ENCODE measurements around the gene CFL1.

CFL1 gene

GRCh38 chr11:65887723-65888162 is 29.8 kb upstream of the CFL1 start:
- DNase-seq, result no peak

- DNase-seq, result no peak
These were observed 29.1 kb upstream of the CFL1 start for GRCh38 chr11:65886826-65887722.

DNA sequence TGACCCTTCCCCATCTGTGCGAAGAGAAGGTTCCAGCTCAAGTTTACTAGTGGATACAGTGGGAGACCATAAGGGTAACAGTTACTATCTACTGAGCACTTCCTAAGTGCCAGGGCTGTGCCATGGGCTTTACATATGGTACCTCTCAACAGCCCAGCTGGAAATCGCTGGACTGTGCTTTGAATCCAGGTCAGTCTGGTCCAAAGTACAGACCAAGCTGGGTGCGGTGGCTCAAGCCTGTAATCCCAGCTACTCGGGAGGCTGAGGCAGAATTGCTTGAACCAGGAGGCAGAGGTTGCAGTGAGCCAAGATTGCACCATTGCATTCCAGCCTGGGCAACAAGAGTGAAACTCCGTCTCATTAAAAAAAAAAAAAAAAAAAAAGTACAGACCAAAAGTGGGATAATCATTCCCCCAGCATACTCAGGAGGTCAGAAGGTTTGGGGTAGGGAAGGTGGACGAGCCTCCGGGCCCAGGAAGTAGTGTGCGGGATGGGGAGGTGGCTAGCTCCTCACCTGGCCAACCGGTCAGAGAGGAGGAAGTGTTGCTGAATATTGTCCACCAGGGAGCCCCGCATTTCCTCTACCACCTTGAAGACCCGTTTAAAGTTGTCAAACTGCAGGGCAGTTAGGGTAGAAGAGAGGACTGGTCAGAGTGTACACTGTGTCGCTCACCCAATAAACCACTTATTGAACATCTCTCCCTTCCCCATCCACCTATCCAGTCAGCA is 28.0 kb upstream of the CFL1 start:
- no peak for DNase-seq

- no peak for DNase-seq
These were observed 27.3 kb upstream of the CFL1 start for GRCh38 chr11:65885231-65885630.

- DNase-seq, result peak; percentile 84
These were observed 26.7 kb upstream of the CFL1 start for GRCh38 chr11:65884716-65885092.

DNA sequence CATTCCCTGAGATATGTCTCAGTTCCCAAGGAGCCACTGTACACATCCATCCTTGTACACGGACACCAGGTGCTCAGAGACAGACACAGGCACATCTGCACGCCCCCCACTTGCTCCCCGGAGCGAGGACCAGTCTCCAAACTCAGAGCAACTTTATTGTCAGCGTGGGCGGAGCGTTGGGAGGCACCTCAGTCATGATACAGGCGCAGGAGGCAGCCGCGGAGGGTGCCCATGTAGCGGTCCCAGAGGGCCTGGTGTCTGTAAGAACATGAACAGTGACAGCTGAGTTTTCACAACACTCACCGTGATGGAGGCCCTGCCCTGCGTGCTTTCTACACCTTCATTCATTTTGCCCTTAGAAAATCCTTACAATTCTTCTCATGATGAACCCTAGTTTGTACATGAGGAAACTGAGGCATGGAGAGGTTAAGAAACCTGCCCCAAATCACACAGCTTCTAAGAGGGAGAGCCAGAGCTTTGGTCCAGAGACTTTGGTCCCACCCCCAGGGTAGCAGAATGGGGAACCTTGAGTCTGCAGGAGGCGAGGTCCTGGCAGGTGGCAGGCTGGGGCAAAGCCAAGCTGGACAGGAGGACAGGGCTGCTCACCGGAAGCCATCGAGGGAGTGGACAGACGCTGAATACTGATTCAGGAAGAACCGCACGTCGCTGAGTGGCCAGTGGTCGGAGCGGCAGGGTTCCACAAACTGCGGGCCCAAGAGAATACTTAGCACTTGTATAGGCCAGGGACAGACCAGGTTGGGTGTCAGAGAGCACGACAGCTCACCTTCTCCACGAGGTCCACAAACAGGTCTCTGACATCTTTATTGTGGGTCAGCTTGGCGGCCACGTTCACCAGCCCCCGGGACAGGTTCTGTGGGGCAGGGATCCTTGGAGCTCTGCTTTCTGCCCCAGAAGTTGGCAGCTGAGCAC is 26.1 kb upstream of the CFL1 start:
- DNase-seq, result no peak

- no peak for DNase-seq
These were observed 25.2 kb upstream of the CFL1 start for GRCh38 chr11:65883058-65883761.

DNA sequence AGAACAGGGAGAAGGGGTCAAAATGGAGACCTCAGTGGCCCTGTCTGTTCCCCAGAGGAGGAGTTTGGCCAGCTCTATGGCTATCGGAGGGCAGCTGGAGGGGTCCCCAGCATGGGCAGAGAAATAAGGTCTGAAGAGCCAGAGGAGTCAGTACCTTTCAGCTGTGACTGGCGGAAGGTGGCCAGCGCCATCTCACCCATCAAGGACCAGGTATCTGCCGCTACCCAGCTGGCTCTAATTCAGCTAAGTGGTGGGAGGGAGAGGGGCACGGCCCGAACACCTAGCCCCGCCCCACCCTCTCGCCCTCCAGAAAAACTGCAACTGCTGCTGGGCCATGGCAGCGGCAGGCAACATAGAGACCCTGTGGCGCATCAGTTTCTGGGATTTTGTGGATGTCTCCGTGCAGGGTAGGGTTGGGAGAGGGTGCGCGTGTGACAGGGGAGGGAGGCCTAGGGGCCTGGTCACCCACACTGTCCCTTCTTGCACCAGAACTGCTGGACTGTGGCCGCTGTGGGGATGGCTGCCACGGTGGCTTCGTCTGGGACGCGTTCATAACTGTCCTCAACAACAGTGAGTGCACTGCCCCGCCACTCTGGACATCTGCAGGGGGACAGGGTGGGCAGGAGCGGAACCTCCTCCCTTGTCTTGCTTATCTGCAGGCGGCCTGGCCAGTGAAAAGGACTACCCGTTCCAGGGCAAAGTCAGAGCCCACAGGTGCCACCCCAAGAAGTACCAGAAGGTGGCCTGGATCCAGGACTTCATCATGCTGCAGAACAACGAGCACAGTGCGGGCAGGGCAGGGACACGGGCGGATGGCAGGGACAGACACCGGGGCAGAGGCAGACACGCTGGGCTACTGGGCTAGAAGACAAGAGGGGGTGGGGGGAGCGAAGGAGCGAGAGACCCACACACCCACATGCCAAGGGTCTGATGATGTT is 24.4 kb upstream of the CFL1 start:
- DNase-seq, result no peak

- DNase-seq, result no peak
These were observed 23.0 kb upstream of the CFL1 start for GRCh38 chr11:65880844-65881421.

DNA sequence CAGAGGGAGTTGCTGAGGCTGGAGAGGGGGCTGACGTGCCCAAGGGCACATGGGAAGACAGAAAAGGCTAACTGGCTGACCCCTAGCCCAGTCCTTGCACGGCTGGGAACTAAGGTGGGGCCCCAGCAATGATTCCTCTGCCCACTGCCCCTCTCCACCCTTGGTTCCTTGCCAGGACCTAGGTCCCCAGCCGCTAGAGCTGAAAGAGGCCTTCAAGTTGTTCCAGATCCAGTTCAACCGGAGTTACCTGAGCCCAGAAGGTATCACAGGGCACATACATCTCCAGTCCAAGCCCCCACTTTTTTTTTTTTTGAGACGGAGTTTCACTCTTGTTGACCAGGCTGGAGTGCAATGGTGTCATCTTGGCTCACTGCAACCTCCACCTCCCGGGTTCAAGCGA is 22.0 kb upstream of the CFL1 start:
- no peak for DNase-seq

DNA sequence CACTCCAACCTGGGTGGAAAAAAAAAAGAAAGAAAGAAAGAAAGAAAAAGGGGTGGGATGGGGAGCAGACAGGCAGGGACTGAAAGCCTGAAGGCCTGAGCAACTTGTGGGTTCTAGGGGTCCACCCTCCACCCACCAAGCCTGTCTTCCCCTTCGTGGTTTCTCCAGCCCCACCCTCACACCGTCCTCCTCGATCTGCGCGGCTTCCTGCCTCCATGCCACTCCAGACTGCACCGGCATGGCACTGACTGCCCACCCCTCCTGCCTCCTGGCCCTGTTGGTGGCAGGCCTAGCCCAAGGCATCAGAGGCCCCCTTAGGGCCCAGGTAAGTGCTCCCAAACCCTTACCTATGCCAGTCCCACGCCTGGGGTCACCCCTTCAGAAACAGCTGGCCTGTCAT is 21.6 kb upstream of the CFL1 start, which contains the start of gene CTSW:
TSS of gene CTSW (plus strand) at position 221 of the 400 bp plus-strand sequence. CDS start at position 239, 18 bp downstream.
- no peak for DNase-seq

DNA sequence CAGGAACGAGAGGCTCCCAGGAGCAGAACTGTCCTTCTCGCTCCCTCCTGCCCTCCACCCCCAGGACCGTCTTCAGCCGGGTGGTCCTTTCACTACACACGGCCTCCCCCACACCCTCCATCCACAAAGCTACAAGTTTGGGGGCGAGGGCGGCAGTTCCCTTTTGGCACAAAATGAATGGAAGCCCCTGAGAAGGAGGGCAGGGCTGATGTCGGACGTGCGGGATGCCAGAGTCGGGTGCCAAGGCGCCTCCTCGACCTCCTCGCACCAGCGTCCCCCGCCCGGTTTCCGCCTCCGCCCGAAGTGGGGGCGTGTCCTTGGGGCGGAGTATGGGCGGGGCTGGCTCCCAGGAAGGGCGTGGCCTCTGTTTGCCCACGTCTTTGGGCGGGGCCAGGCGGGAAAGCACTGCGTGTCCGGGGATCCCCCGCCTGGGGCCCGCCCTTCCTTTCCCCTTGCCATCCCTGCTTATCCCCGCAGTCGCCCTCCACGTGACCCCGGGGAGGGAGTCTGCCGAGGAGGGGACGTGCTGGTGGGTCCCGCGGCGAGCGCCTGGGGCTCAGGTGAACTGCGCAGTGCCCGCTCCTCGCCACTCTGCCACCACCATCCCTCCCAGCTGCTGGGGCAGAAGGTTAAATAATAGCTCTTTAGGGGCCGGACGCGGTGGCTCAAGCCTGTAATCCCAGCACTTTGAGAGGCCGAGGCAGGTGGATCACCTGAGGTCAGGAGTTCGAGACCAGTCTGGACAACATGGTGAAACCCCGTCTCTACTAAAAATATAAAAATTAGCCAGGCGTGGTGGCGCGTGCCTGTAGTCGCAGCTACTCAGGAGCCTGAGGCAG is 15.6 kb upstream of the CFL1 start:
- DNase-seq, result peak; percentile 95

GRCh38 chr11:65872586-65873317 is 14.8 kb upstream of the CFL1 start, which contains the start of gene EFEMP2:
EFEMP2 (minus strand) TSS chr11:65872800; CDS start chr11:65872354, 446 bp downstream.
- no peak for DNase-seq

DNA sequence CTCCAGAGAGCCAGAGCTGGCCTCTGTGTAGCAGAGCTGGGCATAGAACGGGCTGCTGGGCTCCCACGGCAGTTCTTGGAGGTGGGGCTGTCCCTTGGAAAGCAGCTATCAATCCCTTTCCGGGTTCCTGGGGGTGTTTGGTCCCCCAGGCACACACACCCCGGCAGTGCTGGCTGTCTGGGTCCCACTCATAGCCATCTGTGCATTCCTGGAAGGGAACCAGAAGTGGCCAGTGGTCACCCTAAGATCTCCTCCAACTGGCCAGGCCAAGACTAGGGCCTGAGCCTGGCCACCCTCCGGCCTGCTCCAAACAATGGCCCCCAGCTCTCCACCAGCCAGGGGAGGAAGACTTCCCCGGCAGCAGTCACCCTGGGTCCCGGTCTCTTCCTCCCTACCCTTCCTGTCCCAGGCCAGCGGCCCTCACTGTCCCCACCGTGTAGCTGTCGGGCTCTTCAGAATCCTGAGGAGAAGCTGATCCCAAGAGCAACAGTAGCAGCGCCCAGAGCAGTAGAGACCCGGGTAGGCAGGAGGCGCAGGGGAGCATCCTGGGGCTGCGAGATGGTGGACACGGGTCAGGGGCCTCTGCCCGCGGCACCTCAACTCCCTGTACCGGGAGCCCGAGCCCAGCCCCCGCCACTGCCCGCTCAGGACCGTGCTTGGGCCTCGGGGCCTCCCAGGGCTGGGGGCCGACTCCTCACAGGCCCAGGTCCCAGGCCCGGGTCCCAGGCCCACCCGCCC is 14.0 kb upstream of the CFL1 start:
- DNase-seq, result no peak

DNA sequence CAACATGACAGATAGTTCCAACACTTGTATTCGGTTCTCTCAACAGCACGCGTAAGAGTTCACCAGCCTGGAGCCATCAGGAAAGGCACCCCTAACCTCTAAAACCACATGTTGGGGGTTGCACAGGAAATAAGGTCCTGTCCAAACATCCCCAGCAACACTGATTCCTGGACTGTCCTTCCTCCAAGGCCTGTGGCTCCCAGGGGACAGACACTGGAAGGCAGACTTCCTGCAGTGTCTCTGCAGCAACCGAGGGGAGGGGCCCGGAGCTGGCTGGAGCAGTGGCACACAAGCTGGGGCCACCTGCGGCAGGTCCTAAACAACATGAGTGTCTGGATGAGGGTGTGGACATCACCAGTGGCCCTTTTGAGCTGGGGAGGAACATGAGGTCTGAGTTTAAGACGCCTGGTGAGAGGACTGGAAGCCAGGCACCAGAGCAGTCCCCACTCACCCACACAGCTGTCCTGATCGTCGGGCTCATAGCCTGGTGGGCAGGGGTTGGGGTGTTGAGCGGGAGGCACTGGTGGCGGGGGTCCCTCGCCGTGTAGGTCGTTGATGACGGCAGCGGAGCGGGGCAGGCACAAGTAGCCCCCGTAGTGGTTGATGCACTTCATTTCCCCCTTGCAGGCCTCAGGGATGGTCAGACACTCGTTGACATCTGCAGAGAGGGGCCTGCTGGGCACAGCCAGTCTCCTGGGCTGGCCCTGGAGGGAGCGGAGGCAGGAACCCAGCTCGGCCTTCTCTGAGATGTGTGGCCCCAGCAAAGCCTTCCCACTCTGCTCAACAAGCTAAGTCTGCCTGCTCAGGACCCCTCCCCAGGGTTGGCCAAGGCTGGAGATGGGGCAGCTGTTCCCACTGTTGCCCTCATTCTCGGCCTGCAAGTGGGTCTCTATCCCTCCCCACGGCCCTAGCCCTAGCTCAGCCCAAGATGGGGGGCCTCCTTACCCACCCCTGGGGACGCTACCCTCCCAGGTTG is 13.0 kb upstream of the CFL1 start:
- no peak for DNase-seq

- no peak for DNase-seq
These were observed 12.3 kb upstream of the CFL1 start for GRCh38 chr11:65870307-65870658.
